Right lobe of liver (tissue), 6 donors: ENCODE results near the gene BPGM. TPM values are rescaled to one million over a fixed set of nuclear protein-coding genes. Genes with fewer than 3 reads are reported as not detected.

Experiments used
- ATAC-seq, 4 donors: fragments of 200-7000 bp; cut with Tn5 transposase; one replicate each; pipeline ENCODE4 v1.9.1; 2020; ENCODE audit warnings: mild to moderate bottlenecking in 4 of 4, moderate library complexity in 4 of 4
- DNase-seq, 3 donors: peaks; one replicate each; pipeline ENCODE4 v3.0.0-alpha.2; 2020
- H3K27ac ChIP-seq, 3 donors: fragments of 200-600 bp; one replicate each; pipeline ENCODE4 v1.8.0; 2022
- H3K27me3 ChIP-seq, 2 donors: fragments of 200-600 bp; one replicate each; pipeline ENCODE4 v1.8.0; 2022
- H3K36me3 ChIP-seq, 4 donors: fragments of 200-600 bp; sonication (generic) in 1 of 4; one replicate each; pipeline versions ENCODE4 v1.5.1 to v1.8.0; 2017 to 2022; ENCODE audit warnings: control low read depth in 1 of 4
- H3K4me1 ChIP-seq, 4 donors: fragments of 200-600 bp; sonication (generic) in 1 of 4; one replicate each; pipeline versions ENCODE4 v1.5.1 to v1.8.0; 2017 to 2022; ENCODE audit warnings: control low read depth in 1 of 4
- H3K4me3 ChIP-seq, 3 donors: fragments of 200-600 bp; one replicate each; pipeline ENCODE4 v1.8.0; 2022
- H3K9me3 ChIP-seq, 4 donors: fragments of 200-600 bp; sonication (generic) in 1 of 4; one replicate each; pipeline versions ENCODE4 v1.5.1 to v1.8.0; 2017 to 2022; ENCODE audit warnings: control low read depth in 1 of 4
- POLR2A ChIP-seq: fragments of 450-650 bp; IDR thresholded peaks from one replicate; pipeline ENCODE4 v1.6.1; 2017; ENCODE audit warnings: antibody characterized with exemption, mild to moderate bottlenecking
- WGBS: methylation state at CpG from one replicate; pipeline ENCODE4 v1.1.6; 2018; ENCODE audit warnings: low coverage, low lambda C conversion rate; ENCODE audit not compliant: insufficient coverage; ENCODE audit errors: missing lambda C conversion rate; 5-methylcytosine and 5-hydroxymethylcytosine counted together
- intact Hi-C, 2 donors: fragments of 100-400 bp; cut with DNase I; formaldehyde crosslinking; loops; one replicate each; pipeline versions ENCODE4 v1.11.2 to v1.14.1; 2022
- total RNA-seq, 6 experiments: library from RNA; depleted of rRNA in 2 of 6; stranded (reverse); fragments of >200 nt in 2 of 6; fragmentation: NEBNext Ultra II Directional in 3 of 6; extraction: Animal tissue kit (Norgen Biotek cat#: 25700) in 3 of 6; gene quantifications; one replicate each; pipeline versions ENCODE4 v1.1.0 to v1.2.4, GENCODE V29; 2016 to 2023
- TF ChIP-seq, protein P1 (sequence below), 4 donors: fragments of 200-600 bp in 3 of 4; fragments of 450-650 bp in 1 of 4; IDR thresholded peaks; one replicate each; pipeline versions ENCODE4 v1.5.1 to v1.8.0; 2016 to 2022; ENCODE audit warnings: antibody characterized with exemption in 4 of 4, mild to moderate bottlenecking in 2 of 4
- donor health status: DM: no; HTN: yes; CAD: no.
- donor health status: DM: no; HTN: no; CAD: no.
- donor health status: DM: no; HTN: no; CAD: no.
- donor health status: DM: no; HTN: yes; CAD: no.
- donor health status: DM: no; HTN: yes; CAD: no.

The BPGM gene
- total RNA-seq, 6 experiments from 2014 or later: 5.9 to 10.9 (median 7.3) TPM

DNA sequence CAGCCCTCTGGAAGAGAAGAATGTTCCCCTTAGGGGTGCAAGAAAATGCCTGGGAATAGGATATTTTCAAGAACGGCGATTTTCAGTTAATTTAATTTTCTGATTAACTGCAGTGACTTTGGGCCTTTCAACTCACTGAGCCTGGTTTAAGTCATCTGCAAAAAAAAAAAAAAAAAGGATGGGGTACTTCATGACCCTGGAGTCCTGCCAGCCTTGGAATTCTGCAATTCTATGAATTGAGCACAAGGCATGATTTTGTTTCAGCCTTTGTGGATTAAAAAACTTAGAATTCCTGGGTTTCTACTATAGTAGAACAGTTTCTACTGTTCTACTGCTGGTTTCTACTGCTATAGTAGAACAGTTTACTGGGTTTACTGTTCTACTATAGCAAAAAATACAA lies 74.5 kb downstream of the BPGM start:
- WGBS: 58% methylated on average over 2 of the region's 2 CpGs
- Histone ChIP-seq H3K27ac (no peak overlapping the region), H3K4me1 (peaks cover 0 to 7% (median 0%) of the 10 kb centered on the region in 4 donors), H3K27me3 (no peaks in the 10 kb centered on the region), H3K36me3 (no peaks in the 10 kb centered on the region), H3K4me3 (no peak overlapping the region), H3K9me3 (no peaks in the 10 kb centered on the region)
- intact Hi-C loops: no loop called here
- DNase-seq (no peak), ATAC-seq (no peak)
- TF ChIP-seq, protein P1, sequence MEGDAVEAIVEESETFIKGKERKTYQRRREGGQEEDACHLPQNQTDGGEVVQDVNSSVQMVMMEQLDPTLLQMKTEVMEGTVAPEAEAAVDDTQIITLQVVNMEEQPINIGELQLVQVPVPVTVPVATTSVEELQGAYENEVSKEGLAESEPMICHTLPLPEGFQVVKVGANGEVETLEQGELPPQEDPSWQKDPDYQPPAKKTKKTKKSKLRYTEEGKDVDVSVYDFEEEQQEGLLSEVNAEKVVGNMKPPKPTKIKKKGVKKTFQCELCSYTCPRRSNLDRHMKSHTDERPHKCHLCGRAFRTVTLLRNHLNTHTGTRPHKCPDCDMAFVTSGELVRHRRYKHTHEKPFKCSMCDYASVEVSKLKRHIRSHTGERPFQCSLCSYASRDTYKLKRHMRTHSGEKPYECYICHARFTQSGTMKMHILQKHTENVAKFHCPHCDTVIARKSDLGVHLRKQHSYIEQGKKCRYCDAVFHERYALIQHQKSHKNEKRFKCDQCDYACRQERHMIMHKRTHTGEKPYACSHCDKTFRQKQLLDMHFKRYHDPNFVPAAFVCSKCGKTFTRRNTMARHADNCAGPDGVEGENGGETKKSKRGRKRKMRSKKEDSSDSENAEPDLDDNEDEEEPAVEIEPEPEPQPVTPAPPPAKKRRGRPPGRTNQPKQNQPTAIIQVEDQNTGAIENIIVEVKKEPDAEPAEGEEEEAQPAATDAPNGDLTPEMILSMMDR (IDR thresholded peaks at IDR 0.05): no peak
- no peak for TF ChIP-seq POLR2A

- Histone ChIP-seq H3K36me3 (no peaks in the 10 kb centered on the region), H3K4me1 (peaks cover 0 to 7% (median 0%) of the 10 kb centered on the region in 4 donors), H3K4me3 (no peak overlapping the region), H3K27me3 (no peaks in the 10 kb centered on the region), H3K27ac (no peak overlapping the region), H3K9me3 (no peaks in the 10 kb centered on the region)
- ATAC-seq (peak in 3 of 4 donors; percentile 44 to 66 (median 62)), DNase-seq (no peak)
- TF ChIP-seq, protein P1 (IDR thresholded peaks at IDR 0.05): no peak
- no peak for TF ChIP-seq POLR2A
- intact Hi-C loops: no loop called here
- 14% methylated on average over 4 of the region's 4 CpGs for WGBS
Observed at GRCh38 chr7:134722786-134723322, 76.2 kb downstream of the BPGM start.

DNA sequence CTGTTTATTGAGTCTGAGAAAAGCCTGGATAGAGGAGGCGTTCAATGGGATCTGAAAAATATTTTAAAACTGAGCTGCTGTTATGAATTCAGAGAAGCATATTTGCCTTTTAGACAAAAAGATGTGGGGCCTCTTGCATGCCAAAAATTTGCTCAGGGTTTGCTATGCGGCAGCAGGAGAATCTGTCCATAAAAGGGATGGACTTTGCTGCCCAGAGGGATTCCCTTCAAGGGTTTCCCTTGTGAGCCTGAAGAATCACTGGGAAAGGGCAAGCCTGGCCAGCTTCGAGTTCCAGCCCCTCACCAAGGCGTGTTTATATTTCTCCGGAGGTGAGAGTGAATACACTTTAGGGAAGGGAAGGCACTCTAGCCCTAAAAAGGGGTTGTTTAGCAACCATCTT lies 77.2 kb downstream of the BPGM start:
- intact Hi-C loops: no loop called here
- DNase-seq (no peak), ATAC-seq (no peak)
- Histone ChIP-seq H3K27me3 (no peaks in the 10 kb centered on the region), H3K4me1 (peaks cover 0 to 7% (median 0%) of the 10 kb centered on the region in 4 donors), H3K27ac (no peak overlapping the region), H3K4me3 (no peak overlapping the region), H3K9me3 (no peaks in the 10 kb centered on the region), H3K36me3 (no peaks in the 10 kb centered on the region)
- WGBS: 74% methylated on average over 5 of the region's 5 CpGs
- no peak for TF ChIP-seq POLR2A
- TF ChIP-seq, protein P1 (IDR thresholded peaks at IDR 0.05): no peak

DNA sequence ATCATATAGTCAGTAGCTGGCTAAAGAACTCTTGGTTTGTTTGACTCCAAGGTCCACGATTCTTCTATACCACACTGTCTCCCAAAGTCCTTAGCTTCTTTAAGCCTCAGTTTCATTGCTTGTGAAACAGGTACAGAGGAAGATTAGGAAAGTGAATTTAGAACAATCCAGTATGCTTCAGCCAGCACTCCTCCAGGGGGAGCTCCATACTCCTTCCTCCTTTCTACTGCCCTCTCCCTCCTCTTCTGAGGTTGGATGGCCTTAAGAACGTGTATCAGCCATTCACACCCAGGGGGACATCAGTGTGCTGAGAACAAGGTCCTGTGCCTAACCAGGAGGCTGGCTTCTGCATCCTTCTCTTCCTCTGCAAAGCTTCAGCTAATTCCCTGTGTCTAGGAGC lies 78.0 kb downstream of the BPGM start:
- H3K4me1 ChIP-seq: peaks cover 0 to 7% (median 0%) of the 10 kb centered on the region in 4 donors
- intact Hi-C loops: no loop called here
- WGBS: 45% methylated on average over 2 of the region's 2 CpGs

More for the DNA sequence above, 78.0 kb downstream of the BPGM start:
- Histone ChIP-seq H3K9me3 (no peaks in the 10 kb centered on the region), H3K27me3 (no peaks in the 10 kb centered on the region), H3K36me3 (no peaks in the 10 kb centered on the region), H3K27ac (no peak overlapping the region), H3K4me3 (no peak overlapping the region)
- no peak for TF ChIP-seq POLR2A
- TF ChIP-seq, protein P1 (IDR thresholded peaks at IDR 0.05): peak in 3 of 4 donors; percentile 22 to 35 (median 23)
- ATAC-seq (peak; percentile 26 to 53 (median 42)), DNase-seq (no peak)
